Measurements from ENCODE around the gene TRIM54.
A peak's percentile ranks its signal among the peaks of the same experiment; 100 is the strongest.
"Not testable (repeated sequence)": the region's sequence is repeated elsewhere in the genome, so short reads cannot be mapped to it uniquely, and the experiment has no call there.

TRIM54 gene

DNA sequence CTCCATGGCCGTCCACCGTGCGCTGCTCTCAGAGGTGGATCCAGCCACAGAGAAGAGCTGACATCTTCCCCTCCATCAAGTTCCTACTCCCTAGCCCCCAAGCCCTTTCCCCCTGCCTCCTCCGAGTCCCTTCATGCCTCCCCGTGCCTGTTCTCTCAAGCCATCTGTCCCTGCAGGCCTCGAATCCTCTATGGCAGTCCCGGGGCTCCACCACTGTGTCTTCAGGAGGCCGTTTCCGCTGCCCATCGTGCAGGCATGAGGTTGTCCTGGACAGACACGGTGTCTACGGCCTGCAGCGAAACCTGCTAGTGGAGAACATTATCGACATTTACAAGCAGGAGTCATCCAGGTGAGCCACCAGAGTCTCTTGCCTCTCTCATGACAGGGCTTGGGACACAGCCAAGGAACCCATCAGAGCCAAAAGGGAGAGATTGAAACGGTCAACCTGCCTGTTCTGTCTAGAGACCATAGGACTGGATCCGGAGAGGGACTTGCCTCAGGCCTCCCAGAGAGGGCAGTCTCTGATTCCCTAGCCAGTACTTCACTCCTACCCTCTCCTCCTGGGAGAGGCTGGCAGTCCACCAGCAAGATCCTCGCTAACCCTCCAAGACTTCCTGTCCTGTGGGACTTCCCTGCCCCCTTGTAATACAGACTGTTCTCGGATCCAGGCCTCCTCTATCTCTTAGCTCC, 16.3 kb downstream of the TRIM54 start:
- in situ Hi-C loops (cut with HindIII; ENCODE audit: low pct_unique_long_range_greater_than_20kb, low sequenced_read_pairs): no loop called here
- no peak for DNase-seq (ENCODE audit: low read depth in 1 of 2, low spot score in 1 of 2)
- no peak for TF ChIP-seq JUND (IDR thresholded peaks at IDR 0.05; ENCODE audit: low read depth)

DNA sequence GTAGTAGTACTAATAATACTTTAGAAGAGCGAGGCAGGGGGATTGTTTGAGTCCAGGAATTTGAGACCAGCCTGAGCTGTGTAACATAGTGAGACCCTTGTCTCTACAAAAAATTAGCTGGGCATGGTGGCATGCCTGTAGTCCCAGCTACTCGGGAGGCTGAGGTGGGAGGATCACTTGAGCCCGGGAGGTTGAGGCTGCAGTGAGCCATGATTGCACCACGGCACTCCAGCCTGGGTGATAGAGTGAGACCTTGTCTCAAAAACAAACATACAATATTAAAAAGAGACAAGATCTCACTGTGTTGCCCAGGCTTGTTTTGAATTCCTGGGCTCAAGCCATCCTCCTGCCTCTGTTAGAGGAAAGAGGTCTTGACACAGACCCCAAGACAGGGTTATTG, 18.4 kb downstream of the TRIM54 start:
- DNase-seq (ENCODE audit: low read depth in 1 of 2, low spot score in 1 of 2); in situ Hi-C loops (cut with HindIII; ENCODE audit: low pct_unique_long_range_greater_than_20kb, low sequenced_read_pairs): not testable (repeated sequence)

DNA sequence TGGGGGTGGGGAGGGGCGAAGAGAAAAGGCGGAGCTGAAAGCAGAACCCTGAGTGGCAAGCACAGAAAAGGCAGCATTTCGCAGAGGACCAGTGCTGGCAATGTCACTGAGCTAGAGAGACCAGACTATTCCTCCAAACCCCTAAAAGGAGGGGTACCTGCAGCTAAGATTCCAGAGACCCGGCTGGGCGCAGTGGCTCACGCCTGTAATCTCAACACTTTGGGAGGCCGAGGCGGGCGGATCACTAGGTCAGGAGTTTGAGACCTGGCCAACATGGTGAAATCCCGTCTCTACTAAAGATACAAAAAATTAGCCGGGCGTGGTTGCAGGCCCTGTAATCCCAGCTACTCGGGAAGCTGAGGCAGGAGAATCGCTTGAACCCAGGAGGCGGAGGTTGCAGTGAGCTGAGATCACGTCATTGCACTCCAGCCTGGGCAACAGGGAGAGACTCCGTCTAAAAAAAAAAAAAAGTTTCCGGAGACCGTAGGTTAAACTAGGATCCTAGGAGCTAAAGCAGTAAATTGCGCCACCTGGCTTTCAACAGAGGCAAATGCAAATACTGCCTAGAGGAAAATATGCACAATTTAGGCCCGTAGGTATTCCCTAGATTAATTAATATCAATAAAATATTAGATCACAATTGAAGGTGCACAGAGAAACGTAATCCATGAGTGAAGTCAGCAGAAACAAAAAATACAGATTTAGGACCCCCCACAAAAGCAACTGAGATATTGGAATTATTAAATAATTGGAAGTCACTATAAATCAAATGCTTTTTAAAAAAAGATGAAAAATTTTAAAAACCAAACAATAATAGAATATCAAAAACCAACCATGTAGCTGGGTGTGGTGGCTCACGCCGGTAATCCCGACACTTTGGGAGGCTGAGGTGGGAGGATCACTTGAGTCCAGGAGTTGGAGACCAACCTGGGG, 21.1 kb downstream of the TRIM54 start:
- in situ Hi-C loops (cut with HindIII; ENCODE audit: low pct_unique_long_range_greater_than_20kb, low sequenced_read_pairs): no loop called here
- no peak for TF ChIP-seq JUND (IDR thresholded peaks at IDR 0.05; ENCODE audit: low read depth)
- peak; percentile 70 to 73 for DNase-seq (ENCODE audit: low read depth in 1 of 2, low spot score in 1 of 2)

DNA sequence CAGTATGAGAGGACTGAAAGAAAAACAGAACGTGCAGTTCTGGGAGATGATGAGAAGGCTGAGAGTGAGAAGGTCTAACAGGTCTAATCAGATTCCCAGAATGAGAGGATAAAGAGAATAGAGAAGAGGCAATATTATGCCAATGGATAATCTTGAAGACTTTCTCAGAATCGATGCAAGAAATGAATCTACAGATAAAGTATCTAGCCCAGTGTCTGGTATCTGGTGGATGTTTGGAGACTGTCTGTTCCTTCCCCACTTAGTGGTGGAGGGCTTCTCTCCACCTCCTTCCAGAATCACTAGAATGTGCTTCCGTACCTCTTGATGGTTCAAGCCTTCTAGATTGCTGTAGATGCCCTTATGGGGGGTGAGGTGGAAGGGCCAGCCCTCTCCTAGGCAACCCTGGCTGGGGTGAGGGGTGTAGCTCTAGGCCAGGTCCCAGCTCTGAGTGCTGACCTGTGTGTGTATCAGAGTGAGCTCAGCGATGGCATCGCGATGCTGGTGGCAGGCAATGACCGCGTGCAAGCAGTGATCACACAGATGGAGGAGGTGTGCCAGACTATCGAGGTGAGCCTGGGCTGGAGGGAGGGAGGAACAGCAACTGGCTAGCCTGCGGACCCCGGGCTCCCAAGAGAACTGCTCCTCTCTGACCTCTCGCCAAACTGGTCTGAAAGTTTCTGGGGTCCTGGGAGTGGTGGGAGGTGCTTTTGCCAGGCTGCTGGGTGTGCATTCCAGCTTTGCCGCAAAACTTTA, 22.4 kb downstream of the TRIM54 start:
- in situ Hi-C loops (cut with HindIII; ENCODE audit: low pct_unique_long_range_greater_than_20kb, low sequenced_read_pairs): no loop called here
- no peak for TF ChIP-seq JUND (IDR thresholded peaks at IDR 0.05; ENCODE audit: low read depth)
- no peak for DNase-seq (ENCODE audit: low read depth in 1 of 2, low spot score in 1 of 2)

DNA sequence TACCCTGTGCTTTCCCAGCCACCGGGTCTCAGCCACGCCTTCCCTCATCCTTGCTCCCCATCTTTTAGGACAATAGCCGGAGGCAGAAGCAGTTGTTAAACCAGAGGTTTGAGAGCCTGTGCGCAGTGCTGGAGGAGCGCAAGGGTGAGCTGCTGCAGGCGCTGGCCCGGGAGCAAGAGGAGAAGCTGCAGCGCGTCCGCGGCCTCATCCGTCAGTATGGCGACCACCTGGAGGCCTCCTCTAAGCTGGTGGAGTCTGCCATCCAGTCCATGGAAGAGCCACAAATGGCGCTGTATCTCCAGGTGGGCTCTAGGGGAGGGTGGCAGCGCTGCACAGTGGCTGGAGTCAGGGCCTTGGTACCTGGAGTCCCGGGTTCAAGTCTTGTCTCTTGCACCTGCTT, 23.3 kb downstream of the TRIM54 start:
- no peak for DNase-seq (ENCODE audit: low read depth in 1 of 2, low spot score in 1 of 2)
- TF ChIP-seq JUND (IDR thresholded peaks at IDR 0.05; ENCODE audit: low read depth): no peak
- in situ Hi-C loops (cut with HindIII; ENCODE audit: low pct_unique_long_range_greater_than_20kb, low sequenced_read_pairs): no loop called here

DNA sequence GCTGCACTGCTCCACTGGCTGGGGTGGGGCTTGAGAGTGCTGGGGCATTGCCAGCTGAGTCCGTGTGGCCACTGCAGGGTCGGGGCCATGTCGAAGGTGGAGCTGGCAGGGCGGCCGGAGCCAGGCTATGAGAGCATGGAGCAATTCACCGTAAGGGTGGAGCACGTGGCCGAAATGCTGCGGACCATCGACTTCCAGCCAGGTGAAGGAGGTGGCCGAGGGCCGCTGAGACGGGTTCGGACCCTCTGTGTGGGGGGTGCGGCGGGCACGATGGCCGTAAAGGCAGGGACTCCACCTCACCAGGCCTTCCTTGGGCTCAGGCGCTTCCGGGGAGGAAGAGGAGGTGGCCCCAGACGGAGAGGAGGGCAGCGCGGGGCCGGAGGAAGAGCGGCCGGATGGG, 23.9 kb downstream of the TRIM54 start:
- TF ChIP-seq JUND (IDR thresholded peaks at IDR 0.05; ENCODE audit: low read depth): no peak
- in situ Hi-C loops (cut with HindIII; ENCODE audit: low pct_unique_long_range_greater_than_20kb, low sequenced_read_pairs): no loop called here

DNA sequence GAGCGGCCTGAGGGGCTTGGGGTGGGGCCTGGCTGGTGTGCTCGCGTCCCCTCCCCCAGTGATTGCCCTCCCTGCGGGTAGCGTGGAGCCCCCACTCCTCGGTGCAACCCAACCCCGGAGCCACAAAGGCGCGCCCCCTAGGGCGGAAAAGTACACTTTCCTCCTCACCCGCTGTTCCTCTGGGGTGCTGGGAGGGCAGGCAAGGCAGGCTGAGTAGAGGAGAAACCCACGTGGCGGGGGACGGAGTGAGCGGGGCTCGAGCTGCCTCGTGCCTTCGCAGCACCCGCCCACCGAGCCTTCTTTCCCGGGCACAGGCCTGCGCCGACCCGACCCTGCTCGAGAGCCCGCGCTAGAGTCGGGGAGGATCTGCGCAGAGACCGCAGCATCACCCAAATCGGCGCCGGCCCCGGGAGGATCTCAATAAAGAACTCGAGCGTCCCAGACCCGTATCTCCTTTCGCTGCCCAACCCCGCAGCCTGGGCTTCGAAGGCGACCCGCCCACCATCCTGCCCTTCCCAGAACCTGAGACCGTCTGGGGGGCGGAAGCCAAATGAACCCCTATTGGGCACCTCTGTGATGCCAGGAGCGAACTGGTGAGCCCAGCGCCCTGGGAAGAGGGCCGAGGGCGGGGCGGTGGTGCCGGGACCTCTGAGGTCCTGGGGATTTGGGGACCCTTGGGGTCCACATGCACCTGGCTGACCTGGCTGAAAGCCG, 24.5 kb downstream of the TRIM54 start:
- TF ChIP-seq JUND (IDR thresholded peaks at IDR 0.05; ENCODE audit: low read depth): no peak
- DNase-seq (ENCODE audit: low read depth in 1 of 2, low spot score in 1 of 2): no peak
- in situ Hi-C loops (cut with HindIII; ENCODE audit: low pct_unique_long_range_greater_than_20kb, low sequenced_read_pairs): no loop called here

More for the DNA sequence above, 23.9 kb downstream of the TRIM54 start:
- no peak for DNase-seq (ENCODE audit: low read depth in 1 of 2, low spot score in 1 of 2)

DNA sequence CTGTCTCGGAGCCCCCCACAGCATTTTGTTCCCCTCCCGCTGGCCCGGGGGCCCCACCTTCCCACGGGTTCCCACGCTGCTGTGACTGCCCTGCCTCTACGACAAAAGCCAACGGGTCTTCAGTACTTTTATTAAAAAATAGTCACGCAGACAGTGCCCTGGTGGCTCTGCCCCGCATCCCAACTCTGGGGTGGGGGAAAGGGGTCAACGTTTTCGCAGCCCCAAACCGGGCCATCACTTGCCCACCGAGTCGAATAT, 25.0 kb downstream of the TRIM54 start:
- in situ Hi-C loops (cut with HindIII; ENCODE audit: low pct_unique_long_range_greater_than_20kb, low sequenced_read_pairs): no loop called here
- TF ChIP-seq JUND (IDR thresholded peaks at IDR 0.05; ENCODE audit: low read depth): no peak
- no peak for DNase-seq (ENCODE audit: low read depth in 1 of 2, low spot score in 1 of 2)

DNA sequence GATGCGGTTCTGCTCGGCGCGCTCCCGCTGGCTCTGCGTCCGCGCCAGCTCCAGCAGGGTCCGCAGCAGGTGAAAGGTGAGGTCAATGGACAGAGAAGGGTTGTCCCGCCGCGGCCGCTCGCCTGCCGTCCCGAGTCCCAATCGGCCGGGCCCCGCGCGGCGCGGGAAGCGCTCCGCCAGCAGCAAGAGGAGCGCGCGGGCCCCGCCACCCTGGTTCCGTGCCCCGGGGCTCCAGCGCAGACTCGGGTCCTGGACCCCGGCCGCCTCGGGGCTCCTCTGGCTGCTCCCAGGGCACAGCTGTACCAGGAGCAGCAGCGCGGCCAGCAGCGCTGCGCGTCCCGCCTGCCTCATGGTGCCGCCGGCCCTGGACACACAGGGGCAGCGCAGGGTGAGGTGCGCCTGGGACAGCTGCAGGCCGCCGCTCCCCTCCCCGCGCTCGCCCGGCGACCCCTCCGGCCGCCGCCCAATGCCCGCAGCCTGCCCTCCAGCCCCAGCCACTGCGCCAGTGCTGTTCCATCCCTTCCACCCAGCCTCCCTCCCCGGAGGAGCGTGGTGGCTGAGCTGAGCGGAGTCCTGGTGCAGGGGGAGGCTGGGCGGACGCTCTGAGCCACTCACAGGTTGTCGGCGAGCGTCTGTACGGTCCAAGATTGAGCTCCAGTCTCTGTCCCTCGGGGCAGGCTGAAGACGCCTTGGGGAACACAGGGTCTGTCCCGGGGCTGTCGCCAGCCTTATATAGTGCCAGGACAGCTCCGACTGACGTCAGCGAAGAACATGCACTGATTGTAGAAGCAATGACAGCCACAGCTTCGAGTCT, 25.5 kb downstream of the TRIM54 start:
- in situ Hi-C loops (cut with HindIII; ENCODE audit: low pct_unique_long_range_greater_than_20kb, low sequenced_read_pairs): no loop called here
- no peak for TF ChIP-seq JUND (IDR thresholded peaks at IDR 0.05; ENCODE audit: low read depth)
- no peak for DNase-seq (ENCODE audit: low read depth in 1 of 2, low spot score in 1 of 2)

DNA sequence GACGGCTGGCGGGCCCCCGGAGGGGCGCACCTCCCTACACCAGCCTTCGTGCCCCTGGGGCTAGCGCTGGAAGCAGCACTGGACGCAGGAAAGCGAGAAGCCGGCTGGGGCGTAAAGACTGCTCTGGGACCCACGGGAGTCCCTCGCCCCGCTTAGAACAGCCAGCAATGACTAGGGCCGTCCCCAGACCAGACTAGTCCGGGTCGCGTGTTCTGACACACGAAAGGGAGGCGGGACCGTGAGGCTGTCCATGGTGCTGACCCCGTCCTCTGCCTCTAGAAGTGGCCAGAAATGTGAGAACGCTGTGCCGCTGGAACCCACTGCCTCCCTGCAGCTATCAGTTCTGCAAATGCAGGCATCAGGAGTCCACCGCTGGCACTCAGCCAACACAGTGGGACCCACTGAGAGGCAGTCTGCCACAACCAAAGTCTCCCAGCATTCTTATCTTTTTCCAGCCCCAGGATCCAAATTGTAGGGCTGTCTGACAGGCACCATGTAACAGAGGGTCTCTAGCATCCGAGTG, 26.2 kb downstream of the TRIM54 start, which contains the start of gene UCN:
TSS of gene UCN (minus strand) at position 87 of the 523 bp plus-strand sequence. CDS start 550 bp downstream, outside the sequence.
- no peak for DNase-seq (ENCODE audit: low read depth in 1 of 2, low spot score in 1 of 2)
- in situ Hi-C loops (cut with HindIII; ENCODE audit: low pct_unique_long_range_greater_than_20kb, low sequenced_read_pairs): no loop called here
- TF ChIP-seq JUND (IDR thresholded peaks at IDR 0.05; ENCODE audit: low read depth): no peak

DNA sequence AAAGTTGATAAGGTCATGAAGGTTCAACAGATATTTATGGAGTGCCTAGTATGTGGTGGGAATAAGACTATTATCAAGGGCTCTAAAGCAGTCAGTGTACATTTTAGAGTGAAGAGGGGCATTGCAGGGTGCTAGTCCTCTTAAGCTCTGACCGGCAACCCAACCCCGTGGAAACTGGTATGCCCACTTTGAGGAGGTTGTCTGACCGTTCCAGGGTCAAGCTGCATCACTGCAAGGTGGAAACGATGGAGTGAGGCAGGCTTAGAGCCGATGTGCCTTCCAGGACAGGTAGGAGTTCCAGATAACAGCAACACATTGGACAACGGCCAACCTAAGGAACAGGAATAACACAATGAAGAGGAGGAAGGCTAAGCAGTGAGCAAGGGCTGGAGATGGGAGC, 27.4 kb downstream of the TRIM54 start:
- in situ Hi-C loops (cut with HindIII; ENCODE audit: low pct_unique_long_range_greater_than_20kb, low sequenced_read_pairs): no loop called here
- TF ChIP-seq JUND (IDR thresholded peaks at IDR 0.05; ENCODE audit: low read depth): no peak
- no peak for DNase-seq (ENCODE audit: low read depth in 1 of 2, low spot score in 1 of 2)
